NCI-H524 (cell line): ENCODE measurements around the gene ARHGAP42.
A peak's percentile ranks its signal among the peaks of the same experiment; 100 is the strongest.
"Not testable (repeated sequence)": the region's sequence is repeated elsewhere in the genome, so short reads cannot be mapped to it uniquely, and the experiment has no call there.

Experiments
- DNase-seq, 2 experiments: peaks; one replicate each; lab custom pipeline; 2025; lab: John Stamatoyannopoulos, UW

Gene ARHGAP42

DNA sequence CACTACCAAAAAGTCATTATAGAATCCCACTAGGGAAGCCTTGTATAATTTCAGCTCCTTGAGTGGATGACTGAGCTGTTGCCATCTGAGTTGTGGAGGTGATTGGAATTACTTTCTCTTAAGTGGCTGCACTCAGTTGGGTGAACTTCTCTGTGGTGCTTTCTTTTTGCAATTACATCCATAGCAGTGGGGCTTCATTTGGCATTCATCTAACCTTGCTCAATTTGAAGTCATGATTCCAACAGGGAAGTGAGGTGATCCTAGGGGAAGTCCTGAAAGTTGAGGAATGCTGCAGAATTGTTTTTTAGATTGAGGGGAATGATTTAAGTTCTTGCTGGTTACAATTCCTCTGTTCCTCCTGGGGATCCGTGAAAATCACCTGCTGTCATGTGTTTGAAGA is 39.6 kb downstream of the ARHGAP42 start:
- DNase-seq: no peak

DNA sequence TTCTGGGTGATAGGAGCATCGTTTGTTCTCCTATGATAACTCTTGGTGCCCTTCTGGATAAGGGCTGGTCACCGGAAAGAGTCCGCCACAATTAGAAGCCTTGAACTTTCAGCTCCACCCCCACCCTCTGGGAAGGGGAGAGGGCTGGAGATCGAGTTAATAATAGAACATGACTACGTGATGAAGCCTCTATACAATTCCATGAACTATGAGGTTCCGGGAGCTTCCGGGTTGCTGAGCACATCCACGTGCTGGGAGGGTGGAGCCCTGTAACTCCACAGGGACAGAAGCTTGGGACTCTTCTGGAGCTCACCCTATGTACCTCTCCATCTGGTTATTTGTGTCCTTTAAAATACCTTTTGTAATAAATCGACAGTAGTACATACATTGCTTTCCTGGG is 40.3 kb downstream of the ARHGAP42 start:
- no peak for DNase-seq

DNA sequence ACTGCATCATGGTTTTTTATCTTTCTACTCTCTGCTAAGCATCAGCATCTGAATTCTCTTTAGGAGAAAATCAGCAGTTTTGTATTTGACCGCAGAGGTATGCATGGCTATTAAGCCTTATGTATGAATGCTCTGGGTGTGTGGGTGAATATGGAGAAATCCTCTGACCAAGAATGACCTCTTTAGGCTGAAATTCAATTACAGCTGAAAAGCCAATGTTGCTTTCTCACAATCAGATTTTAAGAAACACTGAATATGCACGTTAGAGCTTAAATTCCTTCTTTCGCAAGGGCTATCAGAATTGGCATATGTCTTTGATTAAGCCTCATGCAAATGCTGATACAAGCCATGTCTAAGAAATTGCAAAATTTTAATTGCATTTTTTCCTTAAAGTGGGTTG is 43.2 kb downstream of the ARHGAP42 start:
- DNase-seq: no peak

DNA sequence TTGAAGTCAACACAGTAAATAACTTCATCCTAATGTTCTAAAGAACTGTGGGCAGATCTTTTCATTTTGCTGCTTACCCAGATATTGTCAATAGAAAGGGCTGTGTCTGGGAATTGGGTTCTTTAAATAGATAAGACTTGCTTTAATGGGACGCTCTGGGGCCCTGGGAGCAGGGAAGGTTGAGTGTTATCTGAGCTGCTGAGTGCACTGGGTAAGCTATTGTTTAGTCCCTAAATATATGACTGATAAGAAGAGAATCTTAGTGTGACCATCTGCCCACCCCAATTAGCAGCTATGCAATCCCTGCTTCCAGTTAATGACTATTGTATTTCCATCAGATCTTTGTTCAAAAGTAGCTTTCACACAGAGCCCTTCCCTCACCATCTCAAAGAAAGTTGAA is 44.4 kb downstream of the ARHGAP42 start:
- DNase-seq: peak in 1 of 2 experiments; percentile 66

DNA sequence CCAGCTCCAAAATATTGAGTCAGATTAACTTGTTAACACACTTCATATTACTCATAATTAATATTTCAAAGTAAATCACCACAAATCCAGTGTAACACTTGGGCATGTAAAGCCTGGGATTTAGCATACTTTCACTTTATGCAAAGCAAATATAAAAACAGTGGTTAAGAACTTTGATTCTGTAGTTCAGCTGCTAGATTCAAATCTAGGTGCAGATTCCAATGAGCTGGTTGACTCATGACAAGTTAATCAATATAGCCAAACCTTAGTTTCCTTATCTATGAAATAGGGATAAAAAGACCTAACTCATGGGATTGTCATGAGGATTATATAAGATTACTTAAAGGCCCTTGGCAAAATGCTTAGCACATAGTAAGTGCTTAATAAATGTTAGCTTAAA is 45.9 kb downstream of the ARHGAP42 start:
- no peak for DNase-seq

DNA sequence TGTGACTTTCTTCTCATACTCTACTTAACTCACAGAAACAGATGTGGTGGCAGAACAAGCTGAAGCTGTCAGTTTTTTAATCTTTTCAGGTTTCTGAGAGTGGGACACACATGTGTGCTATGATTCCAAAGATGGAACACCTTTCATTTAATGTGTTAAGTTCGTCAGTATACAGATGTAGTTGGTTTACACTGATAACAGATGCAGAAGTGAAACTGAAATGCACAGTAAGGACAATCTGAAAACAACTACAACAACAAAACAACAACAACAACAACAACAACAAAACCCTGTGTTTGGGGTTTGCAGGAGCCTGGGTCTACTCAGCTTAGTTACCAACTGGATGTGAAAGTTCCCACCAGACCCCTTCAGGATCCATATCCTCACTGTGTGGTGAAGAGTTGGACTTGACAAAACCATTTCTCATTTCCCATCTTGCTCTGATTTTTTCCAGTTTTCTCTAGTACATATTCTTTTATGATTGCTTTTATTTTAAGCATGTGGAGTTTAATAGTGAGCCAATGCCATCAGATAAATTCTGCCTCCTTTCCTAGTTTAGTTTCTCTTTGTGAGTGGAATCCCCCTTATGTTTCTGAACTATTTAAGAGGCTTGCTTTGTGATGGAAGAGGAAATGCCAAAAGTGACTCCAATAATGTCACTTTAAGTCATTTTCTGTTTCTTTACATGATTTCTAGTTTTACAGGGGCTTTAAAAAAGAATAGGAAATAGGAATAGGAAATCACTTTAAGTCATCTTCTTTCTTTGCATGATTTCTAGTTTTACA is 47.8 kb downstream of the ARHGAP42 start:
- DNase-seq: no peak

DNA sequence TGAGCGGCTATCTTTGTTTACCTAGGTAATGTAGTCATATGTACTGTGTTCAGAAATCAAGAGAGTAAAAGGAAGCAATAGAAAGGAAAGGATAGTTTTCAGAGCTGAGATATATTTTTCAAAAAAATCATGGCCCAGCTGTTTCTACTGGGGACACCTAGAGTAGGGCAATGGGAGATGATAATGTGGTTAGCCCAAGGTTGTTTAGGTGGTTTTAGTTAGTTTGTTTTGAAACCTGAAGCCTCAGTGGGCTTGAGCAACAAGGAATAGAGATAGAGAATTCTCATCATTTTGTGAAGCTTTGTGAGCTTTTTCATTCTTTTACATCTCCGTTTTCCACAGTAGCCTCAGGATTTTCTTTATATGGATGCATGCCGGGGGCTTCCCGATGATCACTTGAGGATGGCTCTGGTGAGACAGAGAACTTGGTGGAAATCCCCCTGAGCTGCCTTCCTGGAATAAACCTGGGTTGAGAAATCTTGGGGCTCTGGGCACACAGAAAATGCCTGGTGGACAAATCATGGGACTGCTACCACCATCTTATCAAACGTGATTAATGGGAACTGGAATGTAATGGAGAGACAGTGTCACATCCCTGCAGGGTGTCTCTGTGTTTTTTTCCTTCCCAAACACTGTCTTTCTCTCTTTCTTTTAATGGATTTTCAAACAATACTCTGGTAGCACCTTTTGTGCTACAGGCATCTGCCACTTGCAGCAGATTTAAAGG is 49.0 kb downstream of the ARHGAP42 start:
- no peak for DNase-seq

DNA sequence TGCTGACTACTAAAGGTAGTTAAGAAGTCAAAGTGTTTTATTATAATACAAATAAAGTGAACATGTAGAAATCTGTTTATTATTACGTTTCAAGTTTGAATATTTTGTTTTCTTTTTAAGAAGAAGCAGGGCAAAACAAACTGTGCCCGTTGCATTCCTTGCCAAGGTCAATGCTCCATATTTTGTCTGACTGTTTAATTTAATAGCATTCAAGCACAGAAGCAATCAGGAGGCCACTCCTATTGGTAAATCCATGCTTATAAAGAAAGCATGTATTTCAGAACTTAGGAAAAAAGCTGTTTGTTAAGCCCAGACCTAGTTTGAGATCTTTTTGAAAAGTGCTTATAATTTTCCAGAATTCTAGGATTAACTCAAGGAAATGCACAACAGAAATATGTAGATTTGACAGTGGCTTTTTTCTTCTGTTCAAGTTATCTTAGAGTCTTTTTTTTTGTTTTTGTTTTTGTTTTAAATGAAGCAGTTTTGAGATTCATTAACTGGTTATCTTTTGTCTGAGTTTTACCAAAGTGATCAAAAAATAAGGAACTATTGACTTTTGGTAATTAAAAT is 51.7 kb downstream of the ARHGAP42 start:
- DNase-seq: no peak

DNA sequence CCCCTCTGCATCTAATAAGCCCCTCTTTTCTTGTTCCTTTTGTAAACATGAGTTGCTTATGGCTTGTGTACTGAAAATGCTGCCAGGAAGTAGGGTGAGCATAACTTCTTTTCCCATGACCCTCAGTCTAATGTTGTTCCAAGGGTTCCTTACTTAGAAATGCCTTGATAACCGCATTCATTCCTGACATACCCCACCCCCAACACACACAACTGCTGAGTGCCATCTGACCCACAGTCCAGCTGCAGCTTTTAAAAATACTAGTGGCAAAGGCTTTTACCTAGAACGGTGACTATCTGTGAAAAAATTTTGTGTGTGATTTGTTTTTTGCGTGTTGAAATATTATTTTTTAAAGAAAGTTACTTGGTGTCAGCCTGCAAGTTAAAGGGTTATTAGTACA is 52.6 kb downstream of the ARHGAP42 start:
- no peak for DNase-seq

DNA sequence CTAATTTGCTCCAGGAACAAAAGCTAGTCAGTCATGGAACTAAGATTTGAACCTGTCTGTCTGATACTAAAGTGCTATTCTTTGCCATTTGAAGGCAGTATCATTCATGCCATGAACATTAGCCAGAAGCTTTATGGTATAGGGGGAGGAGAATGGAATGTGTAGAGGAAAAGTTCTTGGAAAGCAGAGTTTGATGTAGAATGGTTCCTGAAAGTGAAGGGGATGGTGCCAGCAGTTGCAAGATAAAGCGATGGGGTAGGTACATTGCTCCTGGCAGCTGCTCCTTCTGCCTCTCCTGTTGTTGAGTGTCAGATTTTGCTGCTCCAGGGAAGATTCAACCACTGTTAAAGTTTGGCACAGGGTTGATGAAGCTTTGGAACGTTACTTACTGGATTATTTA is 53.4 kb downstream of the ARHGAP42 start:
- no peak for DNase-seq

DNA sequence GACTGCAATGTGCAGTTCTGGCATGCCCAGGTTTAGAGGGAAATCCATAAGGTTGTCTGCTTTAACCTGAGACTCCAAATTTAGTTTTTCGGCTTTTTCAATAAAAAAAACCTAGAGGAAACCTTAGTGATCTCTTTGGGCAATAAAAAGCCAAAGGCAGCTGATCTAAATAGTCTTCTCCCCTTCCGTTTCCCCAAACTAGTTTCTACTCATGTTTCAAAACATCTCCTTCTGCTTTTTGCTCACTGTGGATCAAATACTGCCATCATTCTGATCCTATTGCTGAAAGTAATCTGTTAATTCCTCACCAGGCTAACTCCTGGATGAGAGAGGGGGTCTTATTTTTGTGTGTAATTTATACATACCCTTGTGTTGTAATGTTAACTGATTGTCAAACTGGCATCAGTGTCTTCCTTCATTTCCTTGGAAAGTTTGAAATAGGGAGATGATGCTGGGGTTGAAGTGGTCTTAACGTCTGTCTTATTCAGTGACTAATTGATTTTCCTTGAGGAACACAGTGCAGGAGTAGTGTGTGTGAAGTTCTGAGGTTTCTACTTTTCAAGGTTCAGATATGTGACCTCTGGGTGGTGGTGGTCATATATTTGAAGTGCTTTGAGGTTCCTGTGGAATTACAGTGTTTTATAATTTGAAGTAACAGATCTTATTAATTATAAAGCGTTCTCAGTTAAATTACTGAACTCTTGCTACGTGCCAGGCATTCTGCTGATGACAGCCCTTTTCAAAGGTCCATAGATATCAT is 55.0 kb downstream of the ARHGAP42 start:
- no peak for DNase-seq

DNA sequence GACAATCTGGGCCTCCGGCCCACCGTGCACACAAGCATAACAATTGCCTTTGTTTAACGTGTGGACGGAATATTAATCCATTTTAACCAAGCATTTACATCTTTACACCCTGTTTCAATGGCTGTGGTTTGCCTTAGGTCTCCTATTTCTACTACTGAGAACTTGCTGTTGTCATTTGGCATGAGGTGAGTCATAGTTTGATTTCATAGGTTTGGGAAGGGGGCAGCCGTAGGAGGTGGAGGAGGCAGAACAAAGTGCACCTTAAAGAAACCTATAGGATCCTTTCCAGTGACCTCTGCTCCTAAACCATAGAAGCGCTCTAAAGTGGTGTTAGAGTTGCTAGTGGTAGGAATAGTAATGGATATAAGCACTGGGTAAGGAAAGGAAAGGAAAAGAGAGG is 59.4 kb downstream of the ARHGAP42 start:
- no peak for DNase-seq

DNA sequence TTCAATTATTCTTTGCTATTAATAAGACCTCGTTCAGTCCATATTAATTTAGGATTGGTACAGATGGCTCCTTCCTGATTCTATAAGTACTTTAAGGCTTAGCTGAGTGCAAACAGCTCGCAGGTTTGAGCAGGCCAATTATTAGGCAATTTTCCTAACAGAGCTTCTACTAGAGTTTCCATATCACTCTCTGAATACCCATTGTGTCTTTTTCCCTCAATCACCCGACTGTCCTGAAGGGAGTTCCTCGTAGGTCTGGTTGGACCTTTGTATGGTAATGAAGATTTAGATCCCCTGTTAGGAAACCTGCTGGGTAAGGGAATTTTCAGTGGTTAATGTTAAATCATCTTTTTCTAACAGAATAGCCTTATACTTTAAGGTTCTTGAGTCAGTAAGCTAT is 61.1 kb downstream of the ARHGAP42 start:
- DNase-seq: peak; percentile 12 to 74

DNA sequence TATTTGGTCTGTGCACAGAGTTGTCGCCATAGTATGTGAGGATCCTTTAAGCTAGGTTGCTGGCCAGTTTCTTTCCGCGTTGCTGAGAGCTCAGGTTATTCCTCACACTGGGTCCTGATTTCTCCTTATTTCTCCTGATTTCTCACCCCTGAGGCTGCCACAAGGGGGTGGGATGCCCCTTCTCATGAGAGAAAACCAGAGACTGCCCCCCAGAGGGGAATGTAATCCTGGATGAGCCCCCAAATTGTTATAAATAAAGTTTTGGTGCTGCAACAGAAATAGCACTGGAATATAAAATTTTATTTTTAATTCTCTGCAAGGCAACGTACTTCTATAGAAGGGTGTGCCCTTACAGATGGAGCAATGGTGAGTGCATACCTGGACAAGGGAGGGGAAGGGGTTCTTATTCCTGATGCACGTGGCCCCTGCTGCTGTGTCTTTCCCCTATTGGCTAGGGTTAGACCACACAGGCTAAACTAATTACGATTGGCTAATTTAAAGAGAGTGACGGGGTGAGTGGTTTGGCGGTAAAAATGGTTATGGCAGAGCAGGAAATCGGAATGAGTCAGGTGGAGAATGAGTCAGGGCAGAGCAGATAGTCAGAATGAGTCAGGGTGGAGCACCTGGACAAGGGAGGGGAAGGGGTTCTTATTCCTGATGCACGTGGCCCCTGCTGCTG is 62.9 kb downstream of the ARHGAP42 start:
- not testable (repeated sequence) for DNase-seq

DNA sequence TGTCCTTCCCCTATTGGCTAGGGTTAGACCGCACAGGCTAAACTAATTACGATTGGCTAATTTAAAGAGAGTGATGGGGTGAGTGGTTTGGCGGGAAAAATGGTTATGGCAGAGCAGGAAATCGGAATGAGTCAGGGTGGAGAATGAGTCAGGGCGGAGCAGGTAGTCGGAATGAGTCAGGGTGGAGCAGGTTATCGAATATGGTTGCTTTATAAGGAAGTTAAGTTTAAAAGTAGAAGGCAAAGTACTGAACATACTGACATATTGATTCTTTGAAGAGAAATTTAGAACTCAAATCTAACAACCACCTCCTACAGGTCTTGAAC is 63.4 kb downstream of the ARHGAP42 start:
- DNase-seq: not testable (repeated sequence)

DNA sequence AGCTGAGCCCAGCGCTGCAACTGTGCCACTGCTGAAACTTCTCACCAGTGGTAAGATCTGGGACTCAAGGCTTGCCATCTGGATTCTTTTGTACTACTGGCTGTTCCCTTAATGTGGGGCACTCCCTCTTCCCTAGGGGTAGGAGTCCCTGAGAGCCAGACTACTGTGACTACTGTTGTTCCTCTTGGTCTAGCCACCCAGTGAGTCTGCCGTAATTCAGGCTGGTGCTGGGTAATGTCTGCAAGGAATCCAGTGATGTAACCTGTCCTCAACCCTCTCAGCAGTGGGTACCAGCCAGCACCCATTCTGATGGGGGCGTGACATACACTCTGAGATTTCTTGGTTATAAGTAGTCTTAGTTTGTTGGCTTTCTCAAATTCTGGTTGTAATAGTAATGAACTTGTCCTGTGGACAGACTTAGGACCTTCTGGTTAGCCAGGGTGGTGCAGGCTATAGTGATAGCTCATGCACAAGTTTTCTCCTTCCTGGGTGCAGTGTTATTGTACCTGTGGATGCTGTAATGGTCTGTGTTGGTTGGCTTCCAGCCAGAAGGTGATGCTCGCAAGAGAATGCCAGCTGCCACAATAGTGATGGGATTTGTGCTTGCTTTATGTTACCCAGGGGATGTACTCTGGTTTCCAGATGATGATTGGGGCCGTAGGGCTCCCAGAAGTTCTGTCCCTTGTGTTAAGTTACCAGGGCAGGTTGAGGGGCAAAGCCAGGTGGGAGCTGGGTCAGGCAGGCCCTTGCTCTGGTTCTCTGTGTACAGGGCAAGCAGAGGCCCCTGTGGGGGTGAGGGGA is 65.5 kb downstream of the ARHGAP42 start:
- peak; percentile 37 to 85 for DNase-seq

DNA sequence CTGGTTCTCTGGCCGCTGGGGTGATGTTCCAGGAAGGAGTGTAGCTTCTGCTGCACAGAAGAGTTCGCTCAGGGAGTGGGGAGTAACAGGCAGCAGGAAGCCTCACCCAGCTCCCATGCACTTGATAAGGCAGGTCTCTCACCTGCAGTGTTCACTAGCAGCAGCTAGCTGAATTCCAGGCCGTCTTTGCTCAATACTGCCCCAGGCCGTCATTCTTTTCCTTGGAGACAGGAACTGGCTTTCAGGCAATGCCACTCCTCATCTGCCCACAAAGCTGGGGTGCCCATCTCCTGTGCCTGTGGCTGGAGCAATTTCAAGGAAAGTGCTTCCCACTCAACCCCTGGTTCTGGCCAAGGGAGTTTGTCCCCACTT is 66.1 kb downstream of the ARHGAP42 start:
- no peak for DNase-seq

DNA sequence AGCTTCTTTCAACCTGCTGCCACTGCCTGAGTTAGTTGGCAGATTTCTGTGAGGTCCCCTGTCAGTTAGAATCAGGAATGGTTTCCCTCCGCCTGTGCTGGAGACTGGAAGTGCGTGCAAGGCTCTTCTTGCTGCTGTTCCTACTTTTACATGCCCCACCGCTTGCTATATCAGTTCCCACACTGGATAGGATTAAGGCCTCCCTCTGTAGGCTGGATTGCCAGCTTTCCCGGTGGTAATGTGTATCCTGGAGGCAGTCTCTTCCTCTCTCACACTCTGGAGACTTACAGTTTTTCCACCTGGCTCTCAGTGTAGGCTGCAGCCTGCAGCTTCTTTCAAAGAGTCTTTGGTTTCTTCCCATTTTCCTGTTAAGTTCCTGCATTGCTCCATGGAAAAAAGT is 66.5 kb downstream of the ARHGAP42 start:
- DNase-seq: peak; percentile 46 to 62

DNA sequence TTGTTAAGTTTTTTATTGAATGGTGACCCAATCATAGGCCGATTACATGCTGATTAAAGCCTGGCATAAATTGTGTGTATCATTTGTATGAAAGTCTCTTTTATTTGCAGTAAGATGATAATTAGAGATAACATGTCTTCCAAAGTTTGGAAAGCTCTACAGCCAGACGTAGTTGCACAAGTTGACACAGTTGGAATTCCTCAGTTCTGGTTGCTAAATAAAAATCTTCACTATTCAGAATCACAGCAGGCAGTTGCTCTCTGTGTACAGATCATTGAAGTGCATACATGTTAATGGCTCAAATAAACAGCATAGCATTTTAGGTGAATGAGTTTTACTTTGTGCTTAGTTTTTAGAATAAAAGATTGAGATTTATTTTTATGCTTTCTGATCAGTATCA is 69.5 kb downstream of the ARHGAP42 start:
- DNase-seq: no peak

DNA sequence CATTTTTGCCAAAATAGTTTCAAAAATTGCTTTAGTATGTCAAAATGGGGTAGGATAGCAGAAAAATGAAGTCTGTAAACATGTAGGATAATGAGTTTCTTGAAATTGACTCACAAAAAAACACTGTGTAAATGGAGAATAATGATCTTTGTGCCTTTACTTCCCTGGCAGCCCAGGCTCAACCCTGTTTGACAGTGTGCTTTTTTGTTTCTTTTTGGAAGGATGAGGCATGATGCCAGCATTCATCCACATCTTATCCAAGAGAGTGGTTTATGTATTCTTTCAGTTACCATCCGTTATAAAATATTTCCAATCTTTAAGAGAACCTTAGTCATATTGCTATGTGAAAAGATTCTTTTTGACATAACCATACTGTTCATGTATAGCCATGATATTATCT is 70.6 kb downstream of the ARHGAP42 start:
- DNase-seq: no peak

DNA sequence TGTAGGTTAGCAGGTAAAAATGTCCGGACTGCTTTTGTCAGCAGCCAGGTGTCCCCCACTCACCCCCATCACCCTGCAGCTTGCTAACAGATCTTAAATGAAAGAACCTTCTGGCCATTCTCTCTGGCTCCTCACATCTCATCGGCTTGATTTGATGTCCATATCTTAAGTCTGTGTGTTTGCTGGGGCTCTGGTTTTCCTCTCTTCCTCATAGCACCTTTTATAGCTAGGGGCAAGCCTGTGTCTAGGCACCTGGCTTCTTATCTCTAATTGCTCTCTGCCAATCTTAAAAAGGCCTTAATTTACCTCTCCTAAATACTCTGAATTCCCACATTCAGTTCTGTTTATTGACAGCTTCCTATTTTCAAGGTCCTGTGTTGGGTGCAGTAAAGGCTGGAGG is 72.0 kb downstream of the ARHGAP42 start:
- DNase-seq: no peak
